Ovary (tissue), 9 donors: ENCODE measurements around the gene MCEMP1. TPM values are rescaled to one million over a fixed set of nuclear protein-coding genes. Genes with fewer than 3 reads are reported as not detected.

Experiments used
- DNase-seq, 5 donors: peaks; one replicate each; pipeline ENCODE4 v3.0.0-alpha.2; 2019 to 2020
- H3K27ac ChIP-seq, 2 donors: fragments of 200-600 bp; one replicate each; pipeline versions ENCODE4 v1.5.1 to v1.8.0; 2019 to 2022
- H3K27me3 ChIP-seq: fragments of 200-600 bp; one replicate; pipeline ENCODE4 v1.8.0; 2022
- H3K36me3 ChIP-seq: fragments of 200-600 bp; sonication (generic); one replicate; pipeline ENCODE4 v1.5.1; 2019
- H3K4me1 ChIP-seq: one replicate; pipeline ENCODE4 v1.8.1; 2013; ENCODE audit warnings: mild to moderate bottlenecking, moderate library complexity; ENCODE audit not compliant: insufficient read depth
- H3K4me3 ChIP-seq: fragments of 200-600 bp; sonication (generic); one replicate; pipeline ENCODE4 v1.5.1; 2017
- H3K9me3 ChIP-seq, 2 donors: fragments of 200-600 bp in 1 of 2; sonication (generic) in 1 of 2; one replicate each; pipeline versions ENCODE4 v1.5.1 to v1.8.1; 2013 to 2019; ENCODE audit warnings: mild to moderate bottlenecking in 1 of 2, moderate library complexity in 1 of 2
- EP300 ChIP-seq: sonication (generic); formaldehyde crosslinking; IDR thresholded peaks from one replicate; pipeline ENCODE4 v1.6.1; 2017; ENCODE audit warnings: antibody characterized with exemption
- POLR2A ChIP-seq: fragments of 450-650 bp; IDR thresholded peaks from one replicate; pipeline ENCODE4 v1.6.1; 2017; ENCODE audit warnings: antibody characterized with exemption, mild to moderate bottlenecking, moderate library complexity
- WGBS, 3 donors: extraction: QIAGEN DNeasy Blood & Tissue Kit in 1 of 3; methylation state at CpG; one replicate each; pipeline versions ENCODE4 v1.1.5 to v1.1.7; 2013 to 2017; 5-methylcytosine and 5-hydroxymethylcytosine counted together
- intact Hi-C, 4 donors: fragments of 100-400 bp; cut with DNase I; formaldehyde crosslinking; loops; one replicate each; pipeline versions ENCODE4 v1.11.0 to v1.15.1; 2022 to 2023
- polyA plus RNA-seq, 2 donors: library from polyadenylated mRNA; stranded (reverse); fragments of 200-250 nt in 1 of 2; fragments of 350-450 nt in 1 of 2; fragmentation: Illumina TruSeq in 1 of 2; extraction: RNeasy Lipid Tissue Mini Kit (QIAGEN cat#74804) in 1 of 2; gene quantifications; one replicate each; pipeline ENCODE4 v1.2.3, GENCODE V29; 2013 to 2014
- total RNA-seq, 7 donors: library from RNA; depleted of rRNA in 2 of 7; stranded (reverse); fragments of >200 nt in 2 of 7; fragmentation: NEBNext Ultra II Directional in 3 of 7; extraction: Animal tissue kit (Norgen Biotek cat#: 25700) in 3 of 7; gene quantifications; one replicate each; pipeline versions ENCODE4 v1.1.0 to v1.2.4, GENCODE V29; 2016 to 2023
- TF ChIP-seq, protein P1 (sequence below), 3 donors: fragments of 450-650 bp in 2 of 3; fragments of 200-600 bp in 1 of 3; IDR thresholded peaks; one replicate each; pipeline versions ENCODE4 v1.5.1 to v1.8.0; 2016 to 2022; ENCODE audit warnings: antibody characterized with exemption in 3 of 3, mild to moderate bottlenecking in 1 of 3
- donor health status: DM: no; HTN: no; CAD: no; lungs with moderate emphysema.
- donor health status: DM: no; HTN: no; CAD: no.
- donor health status: Bipolar disorder and iron deficiency.
- donor health status: DM: yes; HTN: yes; CAD: no.
- donor health status: DM: no; HTN: no; CAD: no.
- donor health status: DM: yes; HTN: yes; CAD: no.

Gene MCEMP1
- total and polyA plus RNA-seq, 9 donors, result 0.06 to 0.83 (median 0.25) TPM; not detected in 5

DNA sequence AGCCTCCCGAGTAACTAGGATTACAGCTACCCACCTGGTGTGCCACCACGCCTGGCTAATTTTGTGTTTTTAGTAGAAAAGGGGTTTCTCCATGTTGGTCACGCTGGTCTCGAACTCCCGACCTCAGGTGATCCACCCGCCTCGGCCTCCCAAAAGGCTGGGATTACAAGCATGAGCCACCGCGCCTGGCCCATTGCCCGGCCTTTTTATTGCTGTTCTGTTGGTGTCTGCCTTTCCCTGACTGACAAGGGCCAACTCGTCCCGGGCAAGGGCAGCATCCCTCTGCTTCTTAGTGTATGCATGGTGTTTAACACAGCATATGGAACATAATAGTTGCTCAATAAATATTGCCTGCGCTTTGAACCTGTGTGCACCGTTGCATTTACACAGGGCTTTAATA, 14.2 kb upstream of the MCEMP1 start:
- Histone ChIP-seq H3K27me3 (no peaks in the 10 kb centered on the region), H3K4me1 (no peaks in the 10 kb centered on the region), H3K36me3 (no peaks in the 10 kb centered on the region), H3K27ac (no peak overlapping the region), H3K4me3 (no peak overlapping the region), H3K9me3 (no peaks in the 10 kb centered on the region)
- no peak for DNase-seq
- intact Hi-C loops, result no loop called here
- WGBS, 3 donors, result 82 to 87% (median 84%) methylated on average over 14 of the region's 14 CpGs
- no peak for TF ChIP-seq EP300
- TF ChIP-seq, protein P1, sequence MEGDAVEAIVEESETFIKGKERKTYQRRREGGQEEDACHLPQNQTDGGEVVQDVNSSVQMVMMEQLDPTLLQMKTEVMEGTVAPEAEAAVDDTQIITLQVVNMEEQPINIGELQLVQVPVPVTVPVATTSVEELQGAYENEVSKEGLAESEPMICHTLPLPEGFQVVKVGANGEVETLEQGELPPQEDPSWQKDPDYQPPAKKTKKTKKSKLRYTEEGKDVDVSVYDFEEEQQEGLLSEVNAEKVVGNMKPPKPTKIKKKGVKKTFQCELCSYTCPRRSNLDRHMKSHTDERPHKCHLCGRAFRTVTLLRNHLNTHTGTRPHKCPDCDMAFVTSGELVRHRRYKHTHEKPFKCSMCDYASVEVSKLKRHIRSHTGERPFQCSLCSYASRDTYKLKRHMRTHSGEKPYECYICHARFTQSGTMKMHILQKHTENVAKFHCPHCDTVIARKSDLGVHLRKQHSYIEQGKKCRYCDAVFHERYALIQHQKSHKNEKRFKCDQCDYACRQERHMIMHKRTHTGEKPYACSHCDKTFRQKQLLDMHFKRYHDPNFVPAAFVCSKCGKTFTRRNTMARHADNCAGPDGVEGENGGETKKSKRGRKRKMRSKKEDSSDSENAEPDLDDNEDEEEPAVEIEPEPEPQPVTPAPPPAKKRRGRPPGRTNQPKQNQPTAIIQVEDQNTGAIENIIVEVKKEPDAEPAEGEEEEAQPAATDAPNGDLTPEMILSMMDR (IDR thresholded peaks at IDR 0.05), result no peak
- TF ChIP-seq POLR2A, result no peak

DNA sequence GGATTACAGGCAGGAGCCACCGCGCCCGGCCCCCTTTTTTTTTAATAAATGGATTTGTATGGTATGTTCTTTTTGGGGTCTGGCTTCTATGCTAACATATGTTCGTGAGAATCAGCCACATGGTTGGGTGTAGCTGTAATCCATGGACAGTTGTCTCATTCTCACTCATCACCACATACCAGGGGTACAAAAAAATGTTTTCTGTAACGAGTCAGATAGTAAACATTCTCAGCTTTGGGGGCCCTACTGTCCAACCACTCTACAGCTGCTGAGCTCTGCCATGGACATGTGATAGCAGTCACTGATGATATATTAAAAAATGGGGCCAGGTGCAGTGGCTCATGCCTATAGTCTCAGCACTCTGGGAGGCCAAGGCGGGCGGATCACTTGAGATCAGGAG, 13.2 kb upstream of the MCEMP1 start:
- intact Hi-C loops, result no loop called here
- TF ChIP-seq, protein P1 (IDR thresholded peaks at IDR 0.05), result no peak
- no peak for TF ChIP-seq POLR2A
- no peak for TF ChIP-seq EP300
- Histone ChIP-seq H3K27me3 (no peaks in the 10 kb centered on the region), H3K36me3 (no peaks in the 10 kb centered on the region), H3K9me3 (no peaks in the 10 kb centered on the region), H3K4me3 (no peak overlapping the region), H3K27ac (no peak overlapping the region), H3K4me1 (no peaks in the 10 kb centered on the region)
- DNase-seq, result no peak
- 59 to 72% (median 63%) methylated on average over 7 of the region's 7 CpGs for WGBS, 3 donors

DNA sequence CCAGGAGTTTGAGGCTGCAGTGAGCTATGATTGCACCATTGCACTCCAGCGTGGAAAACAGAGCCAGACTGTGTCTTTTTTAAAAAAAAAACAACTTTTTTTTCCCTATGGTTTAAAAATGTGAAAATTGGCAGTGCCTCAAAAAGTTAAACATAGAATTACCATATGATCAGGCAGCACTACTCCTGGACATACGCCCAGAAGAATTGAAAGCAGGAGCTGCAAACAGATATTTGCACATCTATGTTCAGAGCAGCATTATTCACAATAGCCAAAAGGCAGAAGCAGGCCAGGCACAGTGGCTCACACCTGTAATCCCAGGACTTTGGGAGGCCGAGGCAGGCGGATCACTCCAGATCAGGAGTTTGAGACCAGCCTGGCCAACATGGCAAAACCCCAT, 11.8 kb upstream of the MCEMP1 start:
- Histone ChIP-seq H3K27ac (no peak overlapping the region), H3K4me3 (no peak overlapping the region), H3K4me1 (no peaks in the 10 kb centered on the region), H3K27me3 (no peaks in the 10 kb centered on the region), H3K36me3 (no peaks in the 10 kb centered on the region), H3K9me3 (no peaks in the 10 kb centered on the region)
- intact Hi-C loops, result no loop called here
- no peak for DNase-seq
- TF ChIP-seq, protein P1 (IDR thresholded peaks at IDR 0.05), result no peak
- TF ChIP-seq POLR2A (no peak), EP300 (no peak)
- 15 to 20% (median 16%) methylated on average over 4 of the region's 4 CpGs for WGBS, 3 donors

DNA sequence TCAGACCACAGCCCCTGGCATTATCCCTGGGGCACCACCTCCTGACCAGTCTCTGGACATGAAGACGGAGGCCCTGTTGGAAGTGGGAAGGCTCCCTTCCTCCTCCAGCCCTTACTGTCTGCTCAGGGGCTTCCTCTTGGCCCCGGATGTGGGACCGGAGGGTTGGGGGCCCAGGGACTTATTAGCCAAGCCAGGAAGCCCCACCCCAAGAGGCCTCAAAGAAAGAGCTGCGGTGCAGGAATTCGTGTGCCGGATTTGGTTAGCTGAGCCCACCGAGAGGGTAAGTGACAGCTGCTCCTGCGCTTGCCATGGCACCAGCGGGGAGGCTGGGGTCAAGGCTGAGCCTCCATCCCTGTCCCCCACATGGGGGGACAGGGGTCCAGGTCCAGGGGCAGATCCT, 8.0 kb upstream of the MCEMP1 start, which contains the start of gene RETN:
Gene RETN, plus strand, starts transcription at position 208 of the 400 bp plus-strand sequence. CDS start 278 bp downstream, outside the sequence.
- H3K4me3 ChIP-seq, result no peak within 1 kb of the TSS
- TF ChIP-seq, protein P1 (IDR thresholded peaks at IDR 0.05), result no peak
- TF ChIP-seq EP300 (no peak), POLR2A (no peak)
- no peaks in the 10 kb centered on the region for H3K4me1 ChIP-seq

More for the DNA sequence above, 8.0 kb upstream of the MCEMP1 start, which contains the start of gene RETN:
- WGBS, 3 donors, result 70 to 77% (median 73%) methylated on average over 9 of the region's 9 CpGs
- Histone ChIP-seq H3K9me3 (no peaks in the 10 kb centered on the region), H3K27ac (no peak within 1 kb of the TSS), H3K27me3 (no peaks in the 10 kb centered on the region), H3K36me3 (no peaks in the 10 kb centered on the region)
- no peak for DNase-seq
- intact Hi-C loops, result no loop called here
